Neural progenitor cell (in vitro differentiated cells): ENCODE results near the gene EPDR1.

Experiments
- EZH2 ChIP-seq: fragments of 200-600 bp; sonication (generic); IDR thresholded peaks from 2 replicates; pipeline ENCODE4 v1.6.1; 2017; ENCODE audit warnings: antibody characterized with exemption, mild to moderate bottlenecking, moderate library complexity
- TF ChIP-seq, protein P1 (sequence below): fragments of 200-600 bp; sonication (generic); IDR thresholded peaks from 2 replicates; pipeline ENCODE4 v1.5.1; 2017; ENCODE audit warnings: antibody characterized with exemption, mild to moderate bottlenecking

DNA sequence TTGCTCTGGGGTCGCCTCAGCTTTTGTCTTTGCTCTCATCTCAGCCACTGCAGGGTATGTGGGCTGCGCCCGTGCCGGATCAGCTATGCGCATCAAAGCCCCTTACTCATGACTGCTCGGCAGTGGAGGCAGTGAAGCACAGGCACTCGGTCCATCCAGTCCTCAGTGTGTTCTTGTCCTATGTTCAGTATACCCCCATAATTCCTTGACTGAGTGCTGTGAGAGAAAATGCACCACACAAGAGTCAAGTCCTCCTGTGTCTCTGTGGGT, 27.4 kb downstream of the EPDR1 start:
- TF ChIP-seq, protein P1, sequence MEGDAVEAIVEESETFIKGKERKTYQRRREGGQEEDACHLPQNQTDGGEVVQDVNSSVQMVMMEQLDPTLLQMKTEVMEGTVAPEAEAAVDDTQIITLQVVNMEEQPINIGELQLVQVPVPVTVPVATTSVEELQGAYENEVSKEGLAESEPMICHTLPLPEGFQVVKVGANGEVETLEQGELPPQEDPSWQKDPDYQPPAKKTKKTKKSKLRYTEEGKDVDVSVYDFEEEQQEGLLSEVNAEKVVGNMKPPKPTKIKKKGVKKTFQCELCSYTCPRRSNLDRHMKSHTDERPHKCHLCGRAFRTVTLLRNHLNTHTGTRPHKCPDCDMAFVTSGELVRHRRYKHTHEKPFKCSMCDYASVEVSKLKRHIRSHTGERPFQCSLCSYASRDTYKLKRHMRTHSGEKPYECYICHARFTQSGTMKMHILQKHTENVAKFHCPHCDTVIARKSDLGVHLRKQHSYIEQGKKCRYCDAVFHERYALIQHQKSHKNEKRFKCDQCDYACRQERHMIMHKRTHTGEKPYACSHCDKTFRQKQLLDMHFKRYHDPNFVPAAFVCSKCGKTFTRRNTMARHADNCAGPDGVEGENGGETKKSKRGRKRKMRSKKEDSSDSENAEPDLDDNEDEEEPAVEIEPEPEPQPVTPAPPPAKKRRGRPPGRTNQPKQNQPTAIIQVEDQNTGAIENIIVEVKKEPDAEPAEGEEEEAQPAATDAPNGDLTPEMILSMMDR, result no peak
- TF ChIP-seq EZH2, result no peak
